Measurements from ENCODE around the gene PGBD1. TPM values are rescaled to one million over a fixed set of nuclear protein-coding genes. Genes with fewer than 3 reads are reported as not detected.
A peak's percentile ranks its signal among the peaks of the same experiment; 100 is the strongest.

The PGBD1 gene
- total and polyA plus RNA-seq, 10 donors = 1.6 to 7.8 (median 3.4) TPM

DNA sequence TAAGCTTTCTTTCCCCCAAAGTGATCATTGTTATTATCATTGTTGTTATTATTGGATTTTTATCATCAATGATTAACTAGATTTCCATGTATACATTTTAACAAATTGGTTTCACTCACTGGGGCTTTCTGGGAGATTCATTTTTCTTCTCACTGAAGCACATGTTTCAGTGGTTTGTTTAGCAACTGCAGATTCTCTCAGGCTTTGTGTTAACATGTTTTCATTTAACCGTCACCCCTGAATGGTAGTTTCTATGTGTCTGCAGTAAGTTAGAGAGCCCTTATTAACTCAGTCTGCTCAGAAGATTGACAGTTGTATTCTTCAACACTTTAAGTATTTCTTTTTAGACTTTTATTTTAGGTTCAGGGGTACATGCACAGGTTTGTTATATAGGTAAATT lies 41.7 kb upstream of the PGBD1 start:
- Histone ChIP-seq H3K36me3 (peaks cover 0 to 24% (median 13%) of the 10 kb centered on the region in 6 donors), H3K4me1 (no peaks in the 10 kb centered on the region), H3K27me3 (replicated peaks in 1 of 7) (no peaks in the 10 kb centered on the region), H3K27ac (no peak overlapping the region), H3K9me3 (no peaks in the 10 kb centered on the region), H3K4me3 (no peak overlapping the region)
- DNase-seq = no peak
- WGBS, 5 donors = 83 to 100% (median 94%) methylated on average over 1 of the region's 1 CpG
- intact Hi-C loops (cut with DNase I; ENCODE audit: low total_unique reads) = no loop called here
- TF ChIP-seq, protein P1, sequence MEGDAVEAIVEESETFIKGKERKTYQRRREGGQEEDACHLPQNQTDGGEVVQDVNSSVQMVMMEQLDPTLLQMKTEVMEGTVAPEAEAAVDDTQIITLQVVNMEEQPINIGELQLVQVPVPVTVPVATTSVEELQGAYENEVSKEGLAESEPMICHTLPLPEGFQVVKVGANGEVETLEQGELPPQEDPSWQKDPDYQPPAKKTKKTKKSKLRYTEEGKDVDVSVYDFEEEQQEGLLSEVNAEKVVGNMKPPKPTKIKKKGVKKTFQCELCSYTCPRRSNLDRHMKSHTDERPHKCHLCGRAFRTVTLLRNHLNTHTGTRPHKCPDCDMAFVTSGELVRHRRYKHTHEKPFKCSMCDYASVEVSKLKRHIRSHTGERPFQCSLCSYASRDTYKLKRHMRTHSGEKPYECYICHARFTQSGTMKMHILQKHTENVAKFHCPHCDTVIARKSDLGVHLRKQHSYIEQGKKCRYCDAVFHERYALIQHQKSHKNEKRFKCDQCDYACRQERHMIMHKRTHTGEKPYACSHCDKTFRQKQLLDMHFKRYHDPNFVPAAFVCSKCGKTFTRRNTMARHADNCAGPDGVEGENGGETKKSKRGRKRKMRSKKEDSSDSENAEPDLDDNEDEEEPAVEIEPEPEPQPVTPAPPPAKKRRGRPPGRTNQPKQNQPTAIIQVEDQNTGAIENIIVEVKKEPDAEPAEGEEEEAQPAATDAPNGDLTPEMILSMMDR (IDR thresholded peaks at IDR 0.05 in 8 of 11, conservative IDR thresholded peaks at IDR 0.05 in 3 of 11) = no peak
- TF ChIP-seq POLR2AphosphoS5 (IDR thresholded peaks at IDR 0.05) (no peak), POLR2A (IDR thresholded peaks at IDR 0.05) (no peak)

DNA sequence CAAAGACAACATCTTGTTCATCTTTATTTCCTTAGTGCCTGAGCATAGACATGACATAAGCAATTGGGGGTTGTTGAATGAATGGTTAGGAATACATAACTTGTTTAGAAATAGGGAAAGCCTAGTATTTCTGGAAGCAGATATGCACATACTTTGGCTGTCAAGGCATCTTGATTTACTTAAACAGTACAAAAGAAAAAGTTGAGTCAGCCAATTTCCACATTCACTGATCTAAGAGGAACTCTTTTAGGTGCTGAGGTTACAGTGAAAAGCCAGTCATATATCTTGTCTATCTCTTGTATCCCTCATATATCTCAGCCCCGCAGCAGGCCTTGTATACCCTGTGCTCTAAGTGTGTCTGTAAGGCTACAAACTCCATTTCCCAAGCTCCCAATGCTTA lies 40.9 kb upstream of the PGBD1 start:
- no peak for DNase-seq
- no peaks in the 10 kb centered on the region for H3K9me3 ChIP-seq
- H3K4me3 ChIP-seq = no peak overlapping the region
- no peak overlapping the region for H3K27ac ChIP-seq
- intact Hi-C loops (cut with DNase I; ENCODE audit: low total_unique reads) = no loop called here
- WGBS, 5 donors = 93 to 98% (median 96%) methylated on average over 1 of the region's 1 CpG
- no peaks in the 10 kb centered on the region for H3K27me3 ChIP-seq (replicated peaks in 1 of 7)
- no peaks in the 10 kb centered on the region for H3K4me1 ChIP-seq
- peaks cover 0 to 29% (median 22%) of the 10 kb centered on the region in 6 donors for H3K36me3 ChIP-seq
- TF ChIP-seq POLR2A (IDR thresholded peaks at IDR 0.05) (no peak), POLR2AphosphoS5 (IDR thresholded peaks at IDR 0.05) (no peak)
- TF ChIP-seq, protein P1 (IDR thresholded peaks at IDR 0.05 in 8 of 11, conservative IDR thresholded peaks at IDR 0.05 in 3 of 11) = no peak

DNA sequence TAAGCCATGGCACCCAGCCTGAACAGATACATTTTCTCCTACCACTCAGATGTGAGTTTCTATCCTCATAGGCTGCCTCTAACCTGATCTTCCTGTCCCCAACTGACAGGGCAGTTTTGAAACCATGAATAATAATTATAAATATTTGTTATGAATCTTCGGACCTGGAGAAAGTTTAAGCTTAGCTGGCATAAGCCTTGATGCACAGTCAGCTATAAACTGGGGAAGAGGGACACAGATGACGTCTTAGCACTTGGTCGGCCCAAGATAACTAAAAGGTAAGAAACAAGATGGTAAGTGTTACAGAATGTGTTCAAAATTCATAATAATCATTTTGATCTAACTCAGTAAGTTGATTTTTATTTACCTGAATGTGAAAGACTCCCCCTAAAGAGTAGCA lies 37.4 kb upstream of the PGBD1 start:
- H3K9me3 ChIP-seq = no peaks in the 10 kb centered on the region
- H3K4me1 ChIP-seq = peaks cover 0 to 13% (median 0%) of the 10 kb centered on the region in 6 donors
- peaks cover 3 to 56% (median 53%) of the 10 kb centered on the region in 6 donors for H3K36me3 ChIP-seq
- TF ChIP-seq, protein P1 (IDR thresholded peaks at IDR 0.05 in 8 of 11, conservative IDR thresholded peaks at IDR 0.05 in 3 of 11) = no peak
- TF ChIP-seq POLR2A (IDR thresholded peaks at IDR 0.05) (no peak), POLR2AphosphoS5 (IDR thresholded peaks at IDR 0.05) (no peak)
- whole genome bisulfite sequencing, 5 donors = 93 to 95% (median 93%) methylated on average over 3 of the region's 3 CpGs
- peak overlapping the region in 2 of 8 donors; percentile 17 to 54 for H3K27ac ChIP-seq
- no peaks in the 10 kb centered on the region for H3K27me3 ChIP-seq (replicated peaks in 1 of 7)
- H3K4me3 ChIP-seq = no peak overlapping the region
- intact Hi-C loops (cut with DNase I; ENCODE audit: low total_unique reads) = no loop called here
- no peak for DNase-seq

DNA sequence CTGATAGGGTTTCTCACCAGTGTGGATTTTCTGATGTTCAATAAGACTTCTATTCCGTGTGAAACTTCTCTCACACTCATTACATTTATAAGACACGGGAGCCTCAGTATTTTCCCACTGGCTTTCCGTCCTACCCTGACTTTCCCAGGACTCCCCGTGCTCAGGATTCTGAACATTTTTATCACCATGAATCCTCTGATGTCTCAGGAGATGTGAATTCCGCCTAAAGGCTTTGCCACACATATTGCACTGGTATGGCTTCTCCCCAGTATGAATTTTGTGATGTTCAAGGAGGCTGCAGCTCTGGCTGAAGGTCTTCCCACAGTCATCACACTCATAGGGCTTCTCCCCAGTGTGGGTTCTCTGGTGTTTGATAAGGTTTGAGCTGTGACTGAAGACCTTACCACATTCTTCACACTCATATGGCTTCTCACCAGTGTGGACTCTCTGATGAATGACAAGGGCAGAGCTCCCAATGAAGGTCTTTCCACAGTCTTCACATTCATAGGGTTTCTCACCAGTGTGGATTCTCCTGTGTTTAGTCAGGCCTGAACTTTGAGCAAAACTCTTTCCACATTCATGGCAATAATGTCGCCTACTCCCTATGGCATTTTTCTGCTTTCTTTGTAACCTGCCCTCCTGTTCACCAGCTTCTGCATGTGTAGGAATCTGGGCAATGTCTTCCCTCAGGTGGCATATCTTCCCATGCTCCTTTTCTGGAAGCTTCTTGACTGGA lies 36.0 kb upstream of the PGBD1 start:
- Histone ChIP-seq H3K9me3 (no peaks in the 10 kb centered on the region), H3K36me3 (peaks cover 3 to 62% (median 54%) of the 10 kb centered on the region in 6 donors), H3K4me1 (peaks cover 0 to 28% (median 11%) of the 10 kb centered on the region in 6 donors), H3K27ac (no peak overlapping the region), H3K4me3 (no peak overlapping the region), H3K27me3 (replicated peaks in 1 of 7) (no peaks in the 10 kb centered on the region)
- no peak for TF ChIP-seq POLR2A (IDR thresholded peaks at IDR 0.05)
- WGBS, 5 donors = 91 to 95% (median 93%) methylated on average over 6 of the region's 6 CpGs
- intact Hi-C loops (cut with DNase I; ENCODE audit: low total_unique reads) = no loop called here
- no peak for DNase-seq
